Measurements from ENCODE around the gene ACTN2. TPM values are rescaled to one million over a fixed set of nuclear protein-coding genes. Genes with fewer than 3 reads are reported as not detected.

Gene ACTN2
- total RNA-seq, 2 experiments from 2014 or later, result 0.28 TPM; not detected in 1

DNA sequence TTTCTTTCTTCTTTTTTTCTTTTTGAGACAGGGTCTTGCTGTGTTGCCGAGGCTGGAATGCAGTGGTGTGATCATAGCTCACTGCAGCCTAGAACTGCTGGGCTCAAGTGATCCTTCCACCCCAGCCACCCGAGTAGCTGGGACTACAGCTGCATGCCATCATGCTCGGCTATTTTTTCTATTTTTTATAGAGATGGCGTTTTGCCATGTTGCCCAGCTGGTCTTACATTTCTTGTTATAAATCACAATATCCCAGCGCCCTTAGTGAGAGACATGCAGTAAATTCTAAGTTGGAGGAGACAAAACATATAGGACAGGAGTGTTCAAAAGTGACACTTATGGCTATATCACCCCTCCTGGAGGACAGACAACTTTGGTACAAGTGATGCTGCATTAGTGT is 31.3 kb upstream of the ACTN2 start:
- Histone ChIP-seq H3K36me3 (ENCODE audit: insufficient read depth, low read length) (no peaks in the 10 kb centered on the region), H3K9me3 (ENCODE audit: control insufficient read depth in 1 of 2, insufficient read depth in 1 of 2, low read length in 2 of 2) (no peaks in the 10 kb centered on the region), H3K4me1 (ENCODE audit: insufficient read depth, low read length) (no peaks in the 10 kb centered on the region), H3K27ac (ENCODE audit: low read depth in 1 of 2, low read length in 2 of 2) (no peak overlapping the region), H3K4me3 (ENCODE audit: low read length) (no peak overlapping the region), H3K27me3 (ENCODE audit: control insufficient read depth in 1 of 2, insufficient read depth in 2 of 2, low read length in 2 of 2) (no peaks in the 10 kb centered on the region)
- Mint-ChIP-seq H3K36me3 (ENCODE audit: low read depth) (no peaks in the 10 kb centered on the region), H3K4me1 (ENCODE audit: low read depth) (no peaks in the 10 kb centered on the region), H3K27me3 (peaks cover 33% of the 10 kb centered on the region), H3K9me3 (no peaks in the 10 kb centered on the region), H3K4me3 (no peak overlapping the region), H3K27ac (no peak overlapping the region)
- ChIA-PET CTCF (no interaction called here), POLR2A (no interaction called here)
- ATAC-seq (ENCODE audit: poor library complexity) (no peak), DNase-seq (no peak)
- intact Hi-C loops (cut with DNase I, micrococcal nuclease), result no loop called here
- TF ChIP-seq, protein P1, sequence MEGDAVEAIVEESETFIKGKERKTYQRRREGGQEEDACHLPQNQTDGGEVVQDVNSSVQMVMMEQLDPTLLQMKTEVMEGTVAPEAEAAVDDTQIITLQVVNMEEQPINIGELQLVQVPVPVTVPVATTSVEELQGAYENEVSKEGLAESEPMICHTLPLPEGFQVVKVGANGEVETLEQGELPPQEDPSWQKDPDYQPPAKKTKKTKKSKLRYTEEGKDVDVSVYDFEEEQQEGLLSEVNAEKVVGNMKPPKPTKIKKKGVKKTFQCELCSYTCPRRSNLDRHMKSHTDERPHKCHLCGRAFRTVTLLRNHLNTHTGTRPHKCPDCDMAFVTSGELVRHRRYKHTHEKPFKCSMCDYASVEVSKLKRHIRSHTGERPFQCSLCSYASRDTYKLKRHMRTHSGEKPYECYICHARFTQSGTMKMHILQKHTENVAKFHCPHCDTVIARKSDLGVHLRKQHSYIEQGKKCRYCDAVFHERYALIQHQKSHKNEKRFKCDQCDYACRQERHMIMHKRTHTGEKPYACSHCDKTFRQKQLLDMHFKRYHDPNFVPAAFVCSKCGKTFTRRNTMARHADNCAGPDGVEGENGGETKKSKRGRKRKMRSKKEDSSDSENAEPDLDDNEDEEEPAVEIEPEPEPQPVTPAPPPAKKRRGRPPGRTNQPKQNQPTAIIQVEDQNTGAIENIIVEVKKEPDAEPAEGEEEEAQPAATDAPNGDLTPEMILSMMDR (IDR thresholded peaks at IDR 0.05), result no peak

DNA sequence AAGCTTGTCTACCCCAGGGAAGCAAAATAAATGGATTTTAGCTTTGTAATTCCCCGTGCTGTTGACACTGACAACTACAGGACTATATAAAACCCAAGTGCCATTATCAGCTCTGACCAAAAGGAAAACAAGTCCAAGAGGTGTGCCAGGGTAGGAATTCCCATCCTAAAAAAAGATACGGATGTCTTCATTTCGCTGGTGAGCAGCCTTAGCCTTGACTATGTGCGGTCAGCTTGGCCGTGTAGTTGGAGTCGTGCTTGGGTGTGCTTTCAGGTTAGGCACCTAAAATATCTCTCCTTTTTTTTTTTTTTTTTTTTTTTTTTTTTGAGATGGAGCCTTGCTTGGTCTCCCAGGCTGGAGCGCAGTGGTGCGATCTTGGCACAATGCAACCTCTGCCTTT is 28.9 kb upstream of the ACTN2 start:
- Histone ChIP-seq H3K27me3 (ENCODE audit: control insufficient read depth in 1 of 2, insufficient read depth in 2 of 2, low read length in 2 of 2) (no peaks in the 10 kb centered on the region), H3K4me1 (ENCODE audit: insufficient read depth, low read length) (no peaks in the 10 kb centered on the region), H3K4me3 (ENCODE audit: low read length) (no peak overlapping the region), H3K9me3 (ENCODE audit: control insufficient read depth in 1 of 2, insufficient read depth in 1 of 2, low read length in 2 of 2) (no peaks in the 10 kb centered on the region), H3K36me3 (ENCODE audit: insufficient read depth, low read length) (no peaks in the 10 kb centered on the region), H3K27ac (ENCODE audit: low read depth in 1 of 2, low read length in 2 of 2) (no peak overlapping the region)
- Mint-ChIP-seq H3K27ac (no peak overlapping the region), H3K4me3 (no peak overlapping the region), H3K27me3 (peaks cover 28% of the 10 kb centered on the region), H3K36me3 (ENCODE audit: low read depth) (no peaks in the 10 kb centered on the region), H3K4me1 (ENCODE audit: low read depth) (no peaks in the 10 kb centered on the region), H3K9me3 (no peaks in the 10 kb centered on the region)
- ChIA-PET CTCF (no interaction called here), POLR2A (no interaction called here)
- TF ChIP-seq, protein P1 (IDR thresholded peaks at IDR 0.05), result no peak
- intact Hi-C loops (cut with DNase I, micrococcal nuclease), result no loop called here
- DNase-seq, result no peak
- ATAC-seq (ENCODE audit: poor library complexity), result no peak

DNA sequence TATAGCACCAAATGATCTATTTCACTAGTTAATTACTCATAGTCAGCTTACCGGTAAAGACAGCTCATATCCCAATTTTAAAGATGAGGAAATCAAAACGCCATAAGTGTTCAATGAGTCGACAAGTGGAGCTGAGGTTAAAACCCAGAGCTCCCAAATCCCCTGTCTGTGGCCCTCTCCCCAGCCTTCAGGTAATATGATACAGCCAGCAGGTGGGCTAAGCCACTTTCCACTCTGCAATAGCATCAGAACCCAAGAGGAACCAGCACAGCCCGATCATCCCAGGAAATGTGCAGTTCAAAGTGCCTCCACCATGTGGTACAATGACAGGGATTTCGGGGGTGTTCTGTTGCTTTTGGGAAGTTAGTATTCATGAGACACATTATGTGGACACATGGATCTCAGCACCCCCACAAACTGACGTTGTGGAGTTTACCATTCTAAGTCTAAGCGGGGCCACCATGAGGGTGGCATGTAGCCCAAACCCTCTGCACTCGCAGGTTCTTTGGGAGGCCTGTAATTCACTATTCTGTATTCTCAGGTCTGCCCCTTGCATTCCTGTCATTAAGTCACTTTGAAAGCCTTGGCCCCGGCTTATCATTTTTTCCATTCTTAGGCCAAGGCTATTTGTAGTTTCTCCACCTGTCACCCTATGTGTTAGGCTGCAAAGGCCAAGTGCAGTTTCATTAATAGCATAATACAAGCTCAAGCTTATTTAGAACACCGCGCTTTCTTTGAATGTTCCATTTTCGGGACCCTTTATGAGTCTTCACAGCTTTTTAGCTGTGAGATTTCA is 26.3 kb upstream of the ACTN2 start:
- no peaks in the 10 kb centered on the region for H3K36me3 Mint-ChIP-seq (ENCODE audit: low read depth)
- H3K9me3 Mint-ChIP-seq, result no peaks in the 10 kb centered on the region
- Histone ChIP-seq H3K27me3 (ENCODE audit: control insufficient read depth in 1 of 2, insufficient read depth in 2 of 2, low read length in 2 of 2) (no peaks in the 10 kb centered on the region), H3K4me3 (ENCODE audit: low read length) (no peak overlapping the region), H3K9me3 (ENCODE audit: control insufficient read depth in 1 of 2, insufficient read depth in 1 of 2, low read length in 2 of 2) (no peaks in the 10 kb centered on the region), H3K27ac (ENCODE audit: low read depth in 1 of 2, low read length in 2 of 2) (no peak overlapping the region), H3K36me3 (ENCODE audit: insufficient read depth, low read length) (no peaks in the 10 kb centered on the region), H3K4me1 (ENCODE audit: insufficient read depth, low read length) (no peaks in the 10 kb centered on the region)
- ATAC-seq (ENCODE audit: poor library complexity) (no peak), DNase-seq (no peak)
- no peaks in the 10 kb centered on the region for H3K4me1 Mint-ChIP-seq (ENCODE audit: low read depth)
- TF ChIP-seq, protein P1 (IDR thresholded peaks at IDR 0.05), result no peak
- intact Hi-C loops (cut with DNase I, micrococcal nuclease), result no loop called here
- H3K4me3 Mint-ChIP-seq, result no peak overlapping the region
- H3K27ac Mint-ChIP-seq, result no peak overlapping the region
- POLR2A ChIA-PET, result no interaction called here
- CTCF ChIA-PET, result no interaction called here
- H3K27me3 Mint-ChIP-seq, result peaks cover 21% of the 10 kb centered on the region

All from CD4-positive, alpha-beta T cell (primary cell).